Fibroblast of lung (primary cell): ENCODE data around the gene ETS2. TPM values are rescaled to one million over a fixed set of nuclear protein-coding genes. Genes with fewer than 3 reads are reported as not detected.

Experiments
- DNase-seq, 2 donors: peaks; one replicate each; pipeline versions ENCODE4 v3.0.0 to v3.0.0-alpha.2; 2010; ENCODE audit warnings: low read depth in 2 of 2
- H2AFZ ChIP-seq: 2 replicates; pipeline ENCODE4 v1.5.1; 2012; ENCODE audit warnings: low read length, control low read depth, inconsistent platforms
- H3K27ac ChIP-seq: 2 replicates; pipeline ENCODE4 v1.5.1; 2011; ENCODE audit warnings: low read length, control low read depth; ENCODE audit not compliant: insufficient read depth
- H3K27me3 ChIP-seq: 2 replicates; pipeline ENCODE4 v1.5.1; 2011; ENCODE audit warnings: mild to moderate bottlenecking, low read length; ENCODE audit not compliant: control insufficient read depth, insufficient read depth
- H3K36me3 ChIP-seq: 2 replicates; pipeline ENCODE4 v1.5.1; 2011; ENCODE audit warnings: low read length; ENCODE audit not compliant: control insufficient read depth, insufficient read depth
- H3K4me1 ChIP-seq: 2 replicates; pipeline ENCODE4 v1.5.1; 2011; ENCODE audit warnings: low read length; ENCODE audit not compliant: control insufficient read depth, insufficient read depth; ENCODE audit errors: extremely low read depth
- H3K4me2 ChIP-seq: 2 replicates; pipeline ENCODE4 v1.5.1; 2011; ENCODE audit warnings: low read length, control low read depth; ENCODE audit not compliant: insufficient read depth; ENCODE audit errors: extremely low read depth
- H3K4me3 ChIP-seq, 4 experiments: fragments of 200-600 bp in 1 of 4; sonication (generic) in 1 of 4; replicated peaks in 1 of 4; 2 replicates each; pipeline ENCODE4 v1.5.1; 2011 to 2016; ENCODE audit warnings: low read length in 4 of 4, low read depth in 3 of 4, mild to moderate bottlenecking in 3 of 4, control low read depth in 2 of 4, inconsistent platforms in 1 of 4, mixed read lengths in 1 of 4; ENCODE audit not compliant: insufficient read depth in 1 of 4; ENCODE audit errors: control extremely low read depth in 1 of 4
- H3K79me2 ChIP-seq: 2 replicates; pipeline ENCODE4 v1.5.1; 2012; ENCODE audit warnings: mild to moderate bottlenecking, low read length, inconsistent platforms; ENCODE audit not compliant: control insufficient read depth, insufficient read depth
- H3K9ac ChIP-seq: 2 replicates; pipeline ENCODE4 v1.5.1; 2011; ENCODE audit warnings: mild to moderate bottlenecking, low read length, control low read depth; ENCODE audit not compliant: insufficient read depth
- H3K9me3 ChIP-seq: 2 replicates; pipeline ENCODE4 v1.5.1; 2012; ENCODE audit warnings: low read depth, low read length; ENCODE audit not compliant: control insufficient read depth, insufficient read depth
- H4K20me1 ChIP-seq: 2 replicates; pipeline ENCODE4 v1.5.1; 2011; ENCODE audit warnings: low read length; ENCODE audit not compliant: control insufficient read depth, insufficient read depth; ENCODE audit errors: extremely low read depth
- CTCF ChIP-seq, 2 donors: IDR thresholded peaks in 1 of 2; conservative IDR thresholded peaks in 1 of 2; 1 replicate in 1 of 2; 2 replicates in 1 of 2; pipeline ENCODE4 v1.5.1; 2011 to 2012; ENCODE audit warnings: low read length in 2 of 2, control low read depth in 1 of 2, inconsistent platforms in 1 of 2, low read depth in 1 of 2, mild to moderate bottlenecking in 1 of 2
- EZH2 ChIP-seq: IDR thresholded peaks from 2 replicates; pipeline ENCODE4 v1.5.1; 2012; ENCODE audit warnings: low read length, control low read depth, mild to moderate bottlenecking; ENCODE audit errors: missing control alignments
- polyA plus RNA-seq, 2 donors: library from polyadenylated mRNA; depleted of rRNA in 1 of 2; stranded (reverse) in 1 of 2; unstranded in 1 of 2; fragments of >200 nt; gene quantifications; 2 replicates each; pipeline ENCODE4 v1.2.1, GENCODE V29; 2011 to 2012; ENCODE audit warnings: missing spikeins in 1 of 2
- total RNA-seq: library from RNA; depleted of rRNA; stranded (reverse); fragments of >200 nt; gene quantifications from 2 replicates; pipeline ENCODE4 v1.2.1, GENCODE V29; 2014

The ETS2 gene
- total and polyA plus RNA-seq, 2 donors (not counting 1 experiment from before 2014, with no cell fraction given), result 28.0 to 77.3 TPM

GRCh38 chr21:38790059-38790458 lies 15.7 kb upstream of the ETS2 start:
- Histone ChIP-seq H3K36me3 (no peaks in the 10 kb centered on the region), H3K4me1 (no peaks in the 10 kb centered on the region), H4K20me1 (no peaks in the 10 kb centered on the region), H3K4me3 (no peak overlapping the region), H3K27ac (no peak overlapping the region), H3K9ac (no peak overlapping the region), H2AFZ (no peak overlapping the region), H3K79me2 (no peaks in the 10 kb centered on the region), H3K4me2 (no peak overlapping the region), H3K27me3 (no peaks in the 10 kb centered on the region), H3K9me3 (no peaks in the 10 kb centered on the region)
- DNase-seq, result no peak
- no peak for TF ChIP-seq CTCF (conservative IDR thresholded peaks at IDR 0.05 in 1 of 2, IDR thresholded peaks at IDR 0.05 in 1 of 2; ENCODE audit: low read depth in 1 of 2, low read length in 2 of 2)
- TF ChIP-seq EZH2, result no peak

- no peak for DNase-seq
- Histone ChIP-seq H3K4me2 (no peak overlapping the region), H3K79me2 (no peaks in the 10 kb centered on the region), H4K20me1 (no peaks in the 10 kb centered on the region), H3K4me1 (no peaks in the 10 kb centered on the region), H3K27me3 (no peaks in the 10 kb centered on the region), H3K27ac (no peak overlapping the region), H3K9me3 (no peaks in the 10 kb centered on the region), H3K36me3 (no peaks in the 10 kb centered on the region), H3K9ac (no peak overlapping the region), H3K4me3 (no peak overlapping the region), H2AFZ (no peak overlapping the region)
- TF ChIP-seq EZH2 (no peak), CTCF (conservative IDR thresholded peaks at IDR 0.05 in 1 of 2, IDR thresholded peaks at IDR 0.05 in 1 of 2; ENCODE audit: low read depth in 1 of 2, low read length in 2 of 2) (no peak)
Observed at GRCh38 chr21:38790961-38791360, 14.8 kb upstream of the ETS2 start.

- Histone ChIP-seq H3K4me1 (no peaks in the 10 kb centered on the region), H4K20me1 (no peaks in the 10 kb centered on the region), H3K79me2 (no peaks in the 10 kb centered on the region), H2AFZ (no peak overlapping the region), H3K36me3 (no peaks in the 10 kb centered on the region), H3K27me3 (no peaks in the 10 kb centered on the region), H3K9me3 (no peaks in the 10 kb centered on the region), H3K4me3 (no peak overlapping the region), H3K4me2 (no peak overlapping the region), H3K27ac (no peak overlapping the region), H3K9ac (no peak overlapping the region)
- no peak for DNase-seq
- TF ChIP-seq EZH2, result no peak
- no peak for TF ChIP-seq CTCF (conservative IDR thresholded peaks at IDR 0.05 in 1 of 2, IDR thresholded peaks at IDR 0.05 in 1 of 2; ENCODE audit: low read depth in 1 of 2, low read length in 2 of 2)
Observed at GRCh38 chr21:38792676-38793459, 12.9 kb upstream of the ETS2 start.
